Measurements from ENCODE around the gene OR4K15.
A peak's percentile ranks its signal among the peaks of the same experiment; 100 is the strongest.
"Not testable (repeated sequence)": the region's sequence is repeated elsewhere in the genome, so short reads cannot be mapped to it uniquely, and the experiment has no call there.

The OR4K15 gene

GRCh38 chr14:19947413-19948090, 27.8 kb upstream of the OR4K15 start:
- no peaks in the 10 kb centered on the region for H3K27me3 ChIP-seq (ENCODE audit: insufficient read depth, low read length)
- H3K4me2 ChIP-seq (ENCODE audit: low read length) = 0 out of 2 replicates have a peak overlapping the region, but pooled peaks have one; percentile 15
- H4K20me1 ChIP-seq (ENCODE audit: insufficient read depth, low read length) = no peaks in the 10 kb centered on the region
- no peaks in the 10 kb centered on the region for H3K9me3 ChIP-seq (ENCODE audit: low read length)
- H3K9me2 ChIP-seq (ENCODE audit: low read depth, low read length) = no peaks in the 10 kb centered on the region
- no peak overlapping the region for H3K9ac ChIP-seq (ENCODE audit: low read length)
- H2AFZ ChIP-seq (ENCODE audit: low read length) = no peak overlapping the region
- no peaks in the 10 kb centered on the region for H3K79me2 ChIP-seq (ENCODE audit: insufficient read depth, low read length)
- 0 out of 2 replicates have a peak, but pooled peaks cover 3% of the 10 kb centered on the region for H3F3A ChIP-seq (ENCODE audit: insufficient read depth, low read length)
- no peak overlapping the region for H3K27ac ChIP-seq (ENCODE audit: low read depth, low read length, poor library complexity, severe bottlenecking)
- H3K4me1 ChIP-seq (ENCODE audit: insufficient read depth, low read length, severe bottlenecking) = no peaks in the 10 kb centered on the region
- TF ChIP-seq, protein P1, sequence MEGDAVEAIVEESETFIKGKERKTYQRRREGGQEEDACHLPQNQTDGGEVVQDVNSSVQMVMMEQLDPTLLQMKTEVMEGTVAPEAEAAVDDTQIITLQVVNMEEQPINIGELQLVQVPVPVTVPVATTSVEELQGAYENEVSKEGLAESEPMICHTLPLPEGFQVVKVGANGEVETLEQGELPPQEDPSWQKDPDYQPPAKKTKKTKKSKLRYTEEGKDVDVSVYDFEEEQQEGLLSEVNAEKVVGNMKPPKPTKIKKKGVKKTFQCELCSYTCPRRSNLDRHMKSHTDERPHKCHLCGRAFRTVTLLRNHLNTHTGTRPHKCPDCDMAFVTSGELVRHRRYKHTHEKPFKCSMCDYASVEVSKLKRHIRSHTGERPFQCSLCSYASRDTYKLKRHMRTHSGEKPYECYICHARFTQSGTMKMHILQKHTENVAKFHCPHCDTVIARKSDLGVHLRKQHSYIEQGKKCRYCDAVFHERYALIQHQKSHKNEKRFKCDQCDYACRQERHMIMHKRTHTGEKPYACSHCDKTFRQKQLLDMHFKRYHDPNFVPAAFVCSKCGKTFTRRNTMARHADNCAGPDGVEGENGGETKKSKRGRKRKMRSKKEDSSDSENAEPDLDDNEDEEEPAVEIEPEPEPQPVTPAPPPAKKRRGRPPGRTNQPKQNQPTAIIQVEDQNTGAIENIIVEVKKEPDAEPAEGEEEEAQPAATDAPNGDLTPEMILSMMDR (IDR thresholded peaks at IDR 0.05; ENCODE audit: low read length) = peak; percentile 4; the same call in 1 of the 2 replicates
- TF ChIP-seq EZH2 (IDR thresholded peaks at IDR 0.05; ENCODE audit: borderline replicate concordance, low read length) = no peak
- H3K4me3 ChIP-seq (ENCODE audit: low read depth, low read length, poor library complexity, severe bottlenecking) = peak overlapping the region; percentile 9
- H3K36me3 ChIP-seq (ENCODE audit: insufficient read depth, low read length) = no peaks in the 10 kb centered on the region

GRCh38 chr14:19949218-19949617, 26.2 kb upstream of the OR4K15 start:
- H3K79me2 ChIP-seq (ENCODE audit: insufficient read depth, low read length) = no peaks in the 10 kb centered on the region
- no peak overlapping the region for H2AFZ ChIP-seq (ENCODE audit: low read length)
- H3K27ac ChIP-seq (ENCODE audit: low read depth, low read length, poor library complexity, severe bottlenecking) = no peak overlapping the region
- no peak overlapping the region for H3K4me3 ChIP-seq (ENCODE audit: low read depth, low read length, poor library complexity, severe bottlenecking)
- H3K27me3 ChIP-seq (ENCODE audit: insufficient read depth, low read length) = no peaks in the 10 kb centered on the region
- no peaks in the 10 kb centered on the region for H3K9me3 ChIP-seq (ENCODE audit: low read length)
- H3K4me1 ChIP-seq (ENCODE audit: insufficient read depth, low read length, severe bottlenecking) = no peaks in the 10 kb centered on the region
- no peak for TF ChIP-seq EZH2 (IDR thresholded peaks at IDR 0.05; ENCODE audit: borderline replicate concordance, low read length)
- TF ChIP-seq, protein P1 (IDR thresholded peaks at IDR 0.05; ENCODE audit: low read length) = no peak
- H3K9me2 ChIP-seq (ENCODE audit: low read depth, low read length) = no peaks in the 10 kb centered on the region
- no peak overlapping the region for H3K9ac ChIP-seq (ENCODE audit: low read length)
- H3F3A ChIP-seq (ENCODE audit: insufficient read depth, low read length) = 0 out of 2 replicates have a peak, but pooled peaks cover 3% of the 10 kb centered on the region
- H4K20me1 ChIP-seq (ENCODE audit: insufficient read depth, low read length) = no peaks in the 10 kb centered on the region
- no peaks in the 10 kb centered on the region for H3K36me3 ChIP-seq (ENCODE audit: insufficient read depth, low read length)
- H3K4me2 ChIP-seq (ENCODE audit: low read length) = no peak overlapping the region

DNA sequence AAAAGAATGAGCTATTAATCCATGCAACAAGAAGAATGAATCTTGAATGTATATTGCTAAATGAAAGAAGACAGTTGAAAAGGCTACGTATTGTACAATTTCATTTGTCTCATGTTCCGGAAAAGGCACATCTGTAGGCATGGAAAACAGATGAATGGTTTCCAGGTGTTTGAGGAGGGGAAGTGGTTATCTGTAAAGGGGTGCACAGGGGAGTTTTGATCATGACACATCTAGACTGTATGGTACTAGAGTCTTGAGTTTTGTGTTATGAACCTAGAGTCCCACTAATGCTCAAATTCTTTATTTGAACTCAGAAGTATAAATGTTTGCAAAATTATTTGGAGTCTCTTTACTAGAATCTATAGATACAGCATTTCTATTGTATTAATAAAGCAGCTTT, 5.7 kb upstream of the OR4K15 start:
- H2AFZ ChIP-seq (ENCODE audit: low read length); H3K4me1 ChIP-seq (ENCODE audit: insufficient read depth, low read length, severe bottlenecking); H3K9me2 ChIP-seq (ENCODE audit: low read depth, low read length); H3F3A ChIP-seq (ENCODE audit: insufficient read depth, low read length); H3K36me3 ChIP-seq (ENCODE audit: insufficient read depth, low read length); H3K4me2 ChIP-seq (ENCODE audit: low read length); H4K20me1 ChIP-seq (ENCODE audit: insufficient read depth, low read length); H3K9me3 ChIP-seq (ENCODE audit: low read length); H3K27me3 ChIP-seq (ENCODE audit: insufficient read depth, low read length); H3K27ac ChIP-seq (ENCODE audit: low read depth, low read length, poor library complexity, severe bottlenecking); H3K79me2 ChIP-seq (ENCODE audit: insufficient read depth, low read length); H3K9ac ChIP-seq (ENCODE audit: low read length); H3K4me3 ChIP-seq (ENCODE audit: low read depth, low read length, poor library complexity, severe bottlenecking): not testable (repeated sequence)

DNA sequence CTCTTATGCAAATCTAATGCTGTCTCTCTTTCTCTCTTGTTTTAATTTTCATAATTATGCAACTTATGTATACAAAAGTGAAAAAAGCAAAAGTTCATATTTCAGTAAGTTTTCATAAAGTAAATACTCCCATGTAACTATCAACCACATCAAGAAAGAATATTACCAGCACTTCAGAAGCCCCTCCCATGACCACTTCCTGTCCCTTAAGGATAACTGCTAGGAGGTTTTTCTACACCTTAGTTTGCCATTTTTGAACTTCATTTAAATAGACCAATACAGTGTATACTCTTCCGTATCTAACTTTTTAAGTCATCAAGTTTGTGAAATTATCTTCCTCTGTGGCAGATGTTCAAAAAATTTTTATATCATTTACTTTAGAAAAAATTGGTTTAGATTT, 547 bp upstream of the OR4K15 start:
- Histone ChIP-seq H3K9me3 (ENCODE audit: low read length) (no peaks in the 10 kb centered on the region), H3K27ac (ENCODE audit: low read depth, low read length, poor library complexity, severe bottlenecking) (no peak overlapping the region), H3K79me2 (ENCODE audit: insufficient read depth, low read length) (no peaks in the 10 kb centered on the region), H4K20me1 (ENCODE audit: insufficient read depth, low read length) (no peaks in the 10 kb centered on the region), H3K9ac (ENCODE audit: low read length) (no peak overlapping the region), H2AFZ (ENCODE audit: low read length) (no peak overlapping the region), H3K4me1 (ENCODE audit: insufficient read depth, low read length, severe bottlenecking) (no peaks in the 10 kb centered on the region), H3K4me2 (ENCODE audit: low read length) (no peak overlapping the region), H3K36me3 (ENCODE audit: insufficient read depth, low read length) (no peaks in the 10 kb centered on the region), H3K4me3 (ENCODE audit: low read depth, low read length, poor library complexity, severe bottlenecking) (no peak overlapping the region), H3F3A (ENCODE audit: insufficient read depth, low read length) (no peaks in the 10 kb centered on the region), H3K27me3 (ENCODE audit: insufficient read depth, low read length) (no peaks in the 10 kb centered on the region), H3K9me2 (ENCODE audit: low read depth, low read length) (no peaks in the 10 kb centered on the region)
- TF ChIP-seq EZH2 (IDR thresholded peaks at IDR 0.05; ENCODE audit: borderline replicate concordance, low read length) = no peak
- TF ChIP-seq, protein P1 (IDR thresholded peaks at IDR 0.05; ENCODE audit: low read length) = no peak

All from OCI-LY1 (cell line).